HG03460 (cell line): ENCODE results near the gene TTC9.
A peak's percentile ranks its signal among the peaks of the same experiment; 100 is the strongest.

Experiments used
- ATAC-seq: cut with Tn5 transposase; IDR thresholded peaks from one replicate; pipeline ENCODE4 v1.9.1; 2021; ENCODE audit not compliant: unreplicated experiment

TTC9 gene

GRCh38 chr14:70643967-70644366, 2.3 kb downstream of the TTC9 start:
- ATAC-seq, result no peak

GRCh38 chr14:70645892-70646291, 4.2 kb downstream of the TTC9 start:
- no peak for ATAC-seq

GRCh38 chr14:70646705-70647104, 5.0 kb downstream of the TTC9 start:
- no peak for ATAC-seq

GRCh38 chr14:70648346-70648745, 6.6 kb downstream of the TTC9 start:
- no peak for ATAC-seq

GRCh38 chr14:70649803-70650202, 8.1 kb downstream of the TTC9 start:
- ATAC-seq, result no peak

GRCh38 chr14:70651522-70651921, 9.8 kb downstream of the TTC9 start:
- ATAC-seq, result no peak

- no peak for ATAC-seq
These were observed 11.2 kb downstream of the TTC9 start for GRCh38 chr14:70652871-70653270.

GRCh38 chr14:70653662-70654061, 11.9 kb downstream of the TTC9 start:
- ATAC-seq, result no peak

GRCh38 chr14:70654632-70655031, 12.9 kb downstream of the TTC9 start:
- peak; percentile 31 for ATAC-seq

GRCh38 chr14:70655110-70655826, 13.6 kb downstream of the TTC9 start:
- ATAC-seq, result peak; percentile 63

- ATAC-seq, result no peak
These were observed 17.2 kb downstream of the TTC9 start for GRCh38 chr14:70658899-70659298.

- ATAC-seq, result no peak
These were observed 19.5 kb downstream of the TTC9 start for GRCh38 chr14:70660967-70661893.

GRCh38 chr14:70662080-70662479, 20.4 kb downstream of the TTC9 start:
- ATAC-seq, result no peak

- no peak for ATAC-seq
These were observed 21.1 kb downstream of the TTC9 start for GRCh38 chr14:70662816-70663215.

- ATAC-seq, result peak; percentile 52
These were observed 22.0 kb downstream of the TTC9 start for GRCh38 chr14:70663707-70664179.

- ATAC-seq, result no peak
These were observed 23.2 kb downstream of the TTC9 start for GRCh38 chr14:70664698-70665447.

GRCh38 chr14:70665448-70666360, 24.0 kb downstream of the TTC9 start:
- ATAC-seq, result peak; percentile 39

- ATAC-seq, result no peak
These were observed 24.6 kb downstream of the TTC9 start for GRCh38 chr14:70666361-70666686.

- no peak for ATAC-seq
These were observed 29.4 kb downstream of the TTC9 start for GRCh38 chr14:70670992-70671651.
